HG02588 (cell line): ENCODE measurements around the gene DNASE1.
"Not testable (repeated sequence)": the region's sequence is repeated elsewhere in the genome, so short reads cannot be mapped to it uniquely, and the experiment has no call there.

Source experiments
- ATAC-seq: cut with Tn5 transposase; IDR thresholded peaks from one replicate; pipeline ENCODE4 v1.9.1; 2021; ENCODE audit warnings: mild to moderate bottlenecking, moderate library complexity; ENCODE audit not compliant: unreplicated experiment

DNASE1 gene

DNA sequence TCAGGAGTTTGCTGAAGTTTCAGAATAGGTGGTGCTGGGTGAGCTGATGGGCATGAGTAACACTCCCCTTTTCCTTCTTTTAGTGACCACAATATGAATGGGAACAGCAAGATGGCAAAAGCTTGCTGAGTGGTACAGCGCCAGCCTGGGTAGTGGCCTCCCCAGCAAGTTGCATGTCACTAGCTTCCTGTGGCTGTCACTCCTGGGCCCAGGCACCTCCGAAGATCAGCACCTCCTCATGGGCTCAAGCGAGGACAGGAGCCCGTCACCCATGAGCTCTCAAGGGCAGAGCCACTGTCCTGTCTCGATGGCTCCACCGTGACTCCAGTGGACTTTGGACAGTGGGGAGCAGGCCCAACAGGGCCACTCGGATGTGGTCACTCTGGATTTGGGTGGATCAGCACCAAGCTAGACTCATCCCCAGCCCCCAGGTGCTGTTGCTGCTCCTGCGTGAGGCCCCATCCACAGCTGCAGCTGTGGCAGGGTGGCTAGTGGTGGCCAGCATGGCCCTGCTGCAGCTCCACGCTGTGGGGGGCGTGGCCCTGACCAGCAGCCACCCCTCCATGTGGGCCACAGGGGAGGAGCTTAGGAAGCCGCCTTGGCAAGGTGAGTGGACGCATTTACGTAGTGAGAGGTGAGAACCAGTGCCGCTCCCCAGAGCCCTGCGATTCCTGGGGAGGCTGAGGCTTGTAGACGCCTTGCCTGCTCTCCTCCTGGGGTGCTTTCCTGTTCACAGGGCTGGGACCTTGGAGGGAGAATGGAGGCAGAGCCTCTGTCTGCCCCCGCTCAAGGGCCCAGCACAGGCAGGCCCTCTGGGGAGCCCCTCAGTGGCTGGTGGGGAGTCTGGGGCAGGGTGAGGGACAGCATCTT lies 13.6 kb upstream of the DNASE1 start:
- ATAC-seq = no peak

- ATAC-seq = no peak
These were observed 12.6 kb upstream of the DNASE1 start for GRCh38 chr16:3641801-3642396.

DNA sequence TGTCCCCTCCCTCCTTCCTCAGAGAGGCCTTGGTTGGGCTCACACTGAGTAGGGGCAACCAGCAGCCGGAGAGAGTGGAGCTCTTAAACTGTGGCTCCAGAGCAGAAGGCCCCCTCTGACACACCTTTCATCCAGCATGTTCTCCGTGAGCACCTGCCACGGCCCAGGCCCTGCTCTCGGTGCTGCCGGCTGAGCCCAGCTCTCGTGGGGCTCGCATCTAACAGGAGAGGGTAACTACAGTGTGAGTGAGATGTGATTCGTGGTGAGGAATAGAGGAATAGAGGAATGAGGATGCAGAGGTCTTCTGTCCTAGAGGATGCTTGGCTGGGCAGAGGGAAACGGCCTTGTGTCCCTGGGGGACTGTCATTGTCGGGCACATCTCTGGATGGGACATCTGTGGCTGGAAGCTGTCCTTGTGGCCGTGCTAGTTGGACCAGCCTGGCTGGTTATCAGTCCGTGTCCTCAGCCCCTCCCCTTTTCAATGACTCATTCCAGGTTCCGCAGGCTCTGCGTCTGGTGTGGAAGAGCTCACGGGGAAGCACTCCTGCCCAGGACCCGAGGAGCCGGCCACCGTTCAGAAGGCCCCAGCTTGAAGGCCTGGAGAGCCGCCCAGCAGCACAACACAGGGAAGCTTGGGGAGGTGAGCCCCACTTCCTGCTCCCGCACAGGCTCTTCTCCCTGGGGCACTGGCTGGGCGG lies 11.9 kb upstream of the DNASE1 start:
- no peak for ATAC-seq

DNA sequence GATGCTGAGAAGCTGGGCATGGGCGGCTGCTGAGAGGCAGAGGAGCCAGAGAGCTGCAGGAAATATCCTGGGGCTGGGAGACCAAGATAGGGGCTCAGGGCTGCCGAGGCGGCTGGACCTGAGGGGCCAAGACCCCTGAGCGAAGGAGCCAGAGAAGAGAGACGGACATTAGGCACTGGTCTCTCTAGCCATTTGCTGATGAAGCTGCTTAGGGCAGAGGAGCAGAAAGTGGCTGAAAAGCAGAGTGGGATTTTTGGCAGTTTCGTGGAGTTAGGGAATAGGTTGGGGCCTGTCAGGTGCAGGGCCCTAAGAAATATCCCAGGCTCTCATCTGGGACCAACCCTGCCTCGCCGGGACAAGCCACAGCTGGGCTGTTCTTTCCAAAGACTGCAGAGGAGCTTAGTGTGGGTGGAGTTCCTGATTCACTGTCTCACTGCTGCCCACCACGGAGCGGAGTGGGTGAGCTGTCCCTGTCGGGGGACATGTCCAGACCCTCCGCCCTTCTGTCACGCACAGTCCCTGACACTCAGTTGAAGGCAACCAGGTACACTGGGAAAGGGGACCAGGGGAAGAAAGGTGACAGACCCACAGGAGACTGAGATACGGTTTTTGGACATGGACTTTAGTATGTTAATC lies 11.3 kb upstream of the DNASE1 start:
- no peak for ATAC-seq

DNA sequence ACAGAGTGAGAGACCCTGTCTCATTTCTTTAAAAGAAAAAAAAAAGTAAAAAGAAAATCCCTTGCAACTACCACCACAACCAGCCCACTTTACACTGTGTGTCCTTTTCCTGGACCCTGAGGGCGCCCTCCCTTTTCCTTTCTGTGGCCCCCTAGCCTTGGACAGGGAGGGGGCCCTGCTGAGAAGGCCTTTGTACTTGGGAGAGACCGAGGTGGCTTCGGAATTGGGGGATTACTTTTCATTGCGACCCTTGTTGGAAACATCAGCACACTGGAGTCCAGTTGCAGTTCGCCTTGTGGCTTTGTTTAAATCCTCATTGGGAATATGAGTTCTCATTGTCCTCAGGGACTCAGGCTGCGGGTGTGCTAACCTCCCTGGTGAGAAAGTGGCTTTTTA lies 9.4 kb upstream of the DNASE1 start:
- ATAC-seq = no peak

DNA sequence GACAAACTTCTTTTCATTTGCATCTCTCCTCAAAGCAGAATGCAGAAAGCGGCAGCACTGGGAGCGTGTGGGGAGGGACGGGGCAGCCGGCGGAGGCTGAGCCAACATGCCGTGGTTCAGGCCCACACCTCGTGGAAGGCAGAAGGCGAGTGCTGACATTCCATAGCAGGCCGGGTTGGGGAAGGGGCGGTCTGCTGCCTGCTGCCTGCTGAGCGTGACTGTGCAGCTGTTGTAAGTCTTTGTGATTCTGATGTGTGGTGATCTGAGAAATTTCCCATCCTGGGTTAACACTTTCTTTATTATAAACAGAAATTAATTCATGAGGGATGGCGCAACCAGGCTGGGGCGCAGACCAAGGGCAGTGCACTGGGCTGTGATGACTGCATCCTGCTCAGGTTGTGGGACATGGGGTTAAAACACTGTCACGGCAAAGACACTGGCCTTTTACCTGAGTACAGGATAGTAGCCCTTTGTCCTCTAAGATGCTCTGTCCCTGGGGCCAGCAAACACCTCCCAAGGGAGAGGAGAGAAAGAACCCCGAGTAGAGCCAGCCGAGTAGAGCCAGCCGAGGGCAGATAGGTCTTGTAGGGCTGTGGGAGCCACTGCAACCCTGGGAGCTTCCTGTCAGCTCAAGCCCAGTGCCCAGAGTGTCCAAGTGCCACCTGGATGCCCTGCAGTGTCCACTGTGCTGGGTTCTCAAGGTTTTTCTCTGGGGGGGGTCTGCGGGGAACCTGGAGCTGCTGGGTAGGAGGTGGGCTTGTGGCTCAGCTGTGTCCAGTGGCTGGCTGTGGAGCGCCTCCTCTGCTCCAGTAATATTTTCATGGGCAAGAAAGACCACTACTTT lies 8.8 kb upstream of the DNASE1 start:
- ATAC-seq = no peak

DNA sequence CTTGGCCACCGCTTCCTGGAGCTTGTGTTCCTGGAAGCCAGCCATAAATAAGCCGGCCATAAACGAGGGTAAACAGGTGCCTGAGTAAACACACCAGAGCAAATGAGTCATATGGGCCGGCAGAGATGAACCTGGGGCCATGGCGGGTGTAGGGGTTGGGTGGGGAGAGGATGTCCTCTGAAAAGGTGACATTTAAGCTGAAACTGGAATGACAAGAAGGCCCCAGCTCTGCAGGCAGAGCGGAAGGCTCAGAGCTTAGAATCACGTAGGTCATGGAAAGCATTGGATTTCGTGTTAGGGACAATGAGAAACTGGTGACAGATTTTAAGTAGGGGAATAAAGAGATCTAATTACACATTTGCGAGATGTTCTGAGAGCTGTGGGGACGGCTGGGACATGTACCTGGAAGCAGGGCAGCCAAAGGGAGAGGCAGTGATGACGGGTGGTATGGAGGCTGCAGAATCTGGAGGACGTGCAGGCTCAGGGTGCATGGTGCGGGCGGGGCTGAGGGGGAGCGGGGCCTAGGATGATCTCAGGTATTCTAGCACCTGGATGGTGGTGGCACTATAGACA lies 8.1 kb upstream of the DNASE1 start:
- no peak for ATAC-seq

DNA sequence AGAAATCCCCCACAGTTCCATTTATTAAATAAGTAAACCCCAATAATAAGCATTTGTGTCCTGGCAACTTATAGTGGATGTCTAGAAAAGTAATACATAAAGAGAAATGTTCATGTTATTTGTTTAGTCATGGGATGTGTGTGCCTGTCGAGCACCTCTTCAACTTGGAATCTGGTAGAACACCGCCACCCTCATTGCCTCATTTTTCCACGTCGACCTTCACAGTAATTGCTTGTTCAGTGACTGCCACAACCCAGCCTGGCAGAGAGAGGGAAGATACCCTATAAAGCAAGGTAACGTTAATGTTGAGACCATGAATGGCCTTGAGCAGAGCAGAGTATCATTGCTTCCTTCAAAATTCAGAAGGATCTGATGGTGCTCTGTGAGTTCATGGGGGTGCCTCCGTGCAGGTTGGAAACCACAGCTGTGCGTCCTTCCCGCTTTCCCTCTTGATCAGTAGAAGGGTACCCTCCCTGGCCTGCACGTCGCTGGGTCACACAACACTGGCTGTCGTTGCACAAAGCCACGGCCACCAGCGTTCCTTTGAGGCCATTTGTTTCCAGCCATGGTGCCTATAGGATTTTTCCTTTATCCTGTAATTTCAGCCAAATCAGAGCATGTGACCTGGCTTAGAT lies 3.7 kb upstream of the DNASE1 start:
- no peak for ATAC-seq

GRCh38 chr16:3651461-3652372 lies 2.8 kb upstream of the DNASE1 start:
- ATAC-seq = no peak

GRCh38 chr16:3652373-3653195 lies 1.9 kb upstream of the DNASE1 start:
- ATAC-seq = no peak

- ATAC-seq = no peak
These were observed 522 bp downstream of the DNASE1 start for GRCh38 chr16:3655030-3655395.

DNA sequence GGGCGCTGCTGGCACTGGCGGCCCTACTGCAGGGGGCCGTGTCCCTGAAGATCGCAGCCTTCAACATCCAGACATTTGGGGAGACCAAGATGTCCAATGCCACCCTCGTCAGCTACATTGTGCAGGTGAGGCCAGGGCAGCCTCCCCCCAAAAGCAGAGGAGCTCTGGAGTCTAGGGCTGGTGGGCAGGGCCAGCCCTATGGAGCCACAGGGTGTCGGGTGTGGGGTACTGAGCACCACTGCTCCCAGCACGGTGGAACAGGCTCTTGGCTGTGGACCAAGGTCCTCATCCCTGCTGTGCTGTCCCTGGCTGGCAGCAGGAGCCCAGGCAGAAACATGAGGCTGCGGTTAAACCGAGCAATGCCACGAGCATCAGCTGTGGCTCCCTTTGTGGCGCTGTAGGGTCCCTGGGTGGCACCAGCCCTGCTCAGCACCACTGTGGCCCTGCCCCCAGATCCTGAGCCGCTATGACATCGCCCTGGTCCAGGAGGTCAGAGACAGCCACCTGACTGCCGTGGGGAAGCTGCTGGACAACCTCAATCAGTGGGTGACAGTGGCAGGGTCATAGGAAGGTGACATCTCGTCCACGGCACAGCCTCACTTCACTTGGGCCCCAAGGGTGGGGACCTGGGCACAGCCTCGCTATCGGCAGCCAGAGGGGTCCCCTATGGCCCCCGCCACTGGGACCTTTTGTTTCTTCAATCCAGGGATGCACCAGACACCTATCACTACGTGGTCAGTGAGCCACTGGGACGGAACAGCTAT lies 1.1 kb downstream of the DNASE1 start:
- ATAC-seq = no peak

DNA sequence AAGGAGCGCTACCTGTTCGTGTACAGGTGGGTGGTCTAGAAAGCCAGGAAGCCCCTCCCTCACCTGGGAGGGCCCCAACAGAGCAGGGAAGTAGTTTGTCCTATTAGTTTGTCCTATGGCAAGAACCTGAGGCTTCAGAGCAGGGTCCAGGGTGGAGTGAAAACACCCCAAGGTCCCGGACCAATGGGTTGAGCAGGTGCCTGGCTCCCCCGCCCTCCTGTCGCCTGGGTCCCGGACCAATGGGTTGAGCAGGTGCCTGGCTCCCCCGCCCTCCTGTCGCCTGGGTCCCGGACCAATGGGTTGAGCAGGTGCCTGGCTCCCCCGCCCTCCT lies 1.6 kb downstream of the DNASE1 start:
- not testable (repeated sequence) for ATAC-seq

- no peak for ATAC-seq
These were observed 2.3 kb downstream of the DNASE1 start for GRCh38 chr16:3656491-3657468.

DNA sequence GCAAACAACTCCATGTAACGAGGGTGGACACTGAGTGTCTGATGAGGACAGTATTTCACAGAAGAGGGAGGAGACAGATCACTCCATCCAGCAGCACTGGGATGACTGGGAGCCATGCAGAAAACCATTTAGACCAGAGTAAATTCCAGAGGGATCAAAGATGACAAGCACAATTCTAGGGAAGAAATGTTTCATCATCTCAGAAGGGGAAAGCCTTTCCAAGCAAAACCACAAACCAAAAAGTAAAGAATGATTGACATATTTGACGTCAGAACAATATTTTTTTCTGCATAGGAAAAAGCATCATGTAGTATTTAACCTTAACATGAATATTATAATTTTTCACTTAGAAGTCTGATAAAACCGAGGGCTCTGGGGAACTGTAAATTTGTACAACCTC lies 4.8 kb downstream of the DNASE1 start:
- no peak for ATAC-seq

DNA sequence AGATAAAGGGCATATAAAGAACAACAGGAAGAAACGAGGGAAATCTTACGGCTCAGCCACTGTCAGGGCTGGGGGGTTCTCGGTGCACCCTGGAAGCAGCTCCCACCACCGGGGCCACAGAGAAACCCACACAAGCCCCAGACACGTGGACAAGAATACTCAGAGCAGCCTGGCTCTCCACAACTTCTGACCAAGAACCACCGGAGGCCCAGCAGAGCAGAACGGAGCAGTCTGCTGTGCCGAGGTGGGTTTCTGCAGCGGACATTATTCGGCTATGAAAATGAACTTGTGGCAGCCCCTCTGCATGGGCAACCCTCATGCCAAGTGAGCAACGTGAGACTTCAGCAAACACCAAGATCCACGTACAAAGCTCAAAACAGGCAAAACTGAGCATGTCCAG lies 6.8 kb downstream of the DNASE1 start:
- ATAC-seq = no peak
